Sigmoid colon (tissue), 7 donors: ENCODE results near the gene AP4M1. TPM values are rescaled to one million over a fixed set of nuclear protein-coding genes. Genes with fewer than 3 reads are reported as not detected.
"Not testable (repeated sequence)": the region's sequence is repeated elsewhere in the genome, so short reads cannot be mapped to it uniquely, and the experiment has no call there.

Experiments
- DNase-seq: peaks from one replicate; pipeline ENCODE4 v3.0.0-alpha.2; 2019
- H3K27ac ChIP-seq, 4 donors: fragments of 200-600 bp; sonication (generic); one replicate each; pipeline ENCODE4 v1.5.1; 2016 to 2019; ENCODE audit warnings: mild to moderate bottlenecking in 1 of 4
- H3K27me3 ChIP-seq, 3 donors: fragments of 200-600 bp; sonication (generic); one replicate each; pipeline ENCODE4 v1.5.1; 2019; ENCODE audit warnings: mild to moderate bottlenecking in 1 of 3
- H3K36me3 ChIP-seq, 4 donors: fragments of 200-600 bp; sonication (generic); one replicate each; pipeline ENCODE4 v1.5.1; 2016 to 2019
- H3K4me1 ChIP-seq, 4 donors: fragments of 200-600 bp; sonication (generic); one replicate each; pipeline ENCODE4 v1.5.1; 2017 to 2019
- H3K4me3 ChIP-seq, 4 donors: fragments of 200-600 bp; sonication (generic); one replicate each; pipeline ENCODE4 v1.5.1; 2017 to 2019; ENCODE audit warnings: mild to moderate bottlenecking in 2 of 4, moderate library complexity in 1 of 4
- H3K9me3 ChIP-seq, 4 donors: fragments of 200-600 bp in 3 of 4; sonication (generic) in 3 of 4; one replicate each; pipeline versions ENCODE4 v1.5.1 to v1.6.1; 2013 to 2019
- CTCF ChIP-seq, 4 experiments: fragments of 450-650 bp in 3 of 4; fragments of 200-600 bp in 1 of 4; IDR thresholded peaks; one replicate each; pipeline ENCODE4 v1.5.1; 2016 to 2019; ENCODE audit warnings: antibody characterized with exemption in 4 of 4, mild to moderate bottlenecking in 3 of 4, moderate library complexity in 2 of 4
- EP300 ChIP-seq, 4 donors: sonication (generic); formaldehyde crosslinking; IDR thresholded peaks; one replicate each; pipeline ENCODE4 v1.6.1; 2017; ENCODE audit warnings: antibody characterized with exemption in 4 of 4
- POLR2A ChIP-seq, 2 donors: fragments of 450-650 bp; IDR thresholded peaks; one replicate each; pipeline ENCODE4 v1.6.1; 2016; ENCODE audit warnings: antibody characterized with exemption in 2 of 2, mild to moderate bottlenecking in 2 of 2, moderate library complexity in 2 of 2
- POLR2AphosphoS5 ChIP-seq, 4 donors: sonication (generic); formaldehyde crosslinking; IDR thresholded peaks; one replicate each; pipeline ENCODE4 v1.6.1; 2017; ENCODE audit warnings: antibody characterized with exemption in 4 of 4
- WGBS, 2 donors: extraction: QIAGEN DNeasy Blood & Tissue Kit; methylation state at CpG; one replicate each; pipeline ENCODE4 v1.1.7; 2013; 5-methylcytosine and 5-hydroxymethylcytosine counted together
- intact Hi-C: fragments of 100-400 bp; cut with DNase I; formaldehyde crosslinking; loops from one replicate; pipeline ENCODE4 v1.15.1; 2023
- polyA plus RNA-seq, 3 donors: library from polyadenylated mRNA; stranded (reverse); fragments of 200-250 nt; gene quantifications; one replicate each; pipeline ENCODE4 v1.2.3, GENCODE V29; 2013
- total RNA-seq, 4 donors: library from RNA; depleted of rRNA; stranded (reverse); fragments of >200 nt; gene quantifications; one replicate each; pipeline ENCODE4 v1.1.0, GENCODE V29; 2016
- donor health status: healthy with polysubstance abuse.
- donor health status: Bipolar disorder and iron deficiency.
- donor health status: healthy.

Gene AP4M1
- total and polyA plus RNA-seq, 7 donors = 14.6 to 26.6 (median 18.1) TPM

- Histone ChIP-seq H3K4me3 (peak overlapping the region; percentile 64 to 88 (median 80)), H3K9me3 (no peaks in the 10 kb centered on the region), H3K4me1 (peaks cover 0 to 33% (median 21%) of the 10 kb centered on the region in 4 donors), H3K27ac (peak overlapping the region; percentile 91 to 95 (median 94)), H3K36me3 (peaks cover 0 to 12% (median 0%) of the 10 kb centered on the region in 4 donors), H3K27me3 (no peaks in the 10 kb centered on the region)
- intact Hi-C loops = loop anchor here (2.0 to 5.0 kb wide), 4 partner anchors 26 to 209 kb away; partner anchors contain the start of genes AP4M1, COPS6, MCM7 and TRIM4
- no peak for TF ChIP-seq EP300 (IDR thresholded peaks at IDR 0.05)
- no peak for TF ChIP-seq POLR2AphosphoS5 (IDR thresholded peaks at IDR 0.05)
- no peak for TF ChIP-seq CTCF (IDR thresholded peaks at IDR 0.05)
- TF ChIP-seq POLR2A (IDR thresholded peaks at IDR 0.05) = no peak
- no peak for DNase-seq
- WGBS, 2 donors = 3 to 11% methylated on average over 29 of the region's 29 CpGs
These were observed 24.9 kb downstream of the AP4M1 start for GRCh38 chr7:100126239-100126930.

- Histone ChIP-seq H3K27me3 (no peaks in the 10 kb centered on the region), H3K4me3 (peak within 1 kb of the TSS; percentile 64 to 88 (median 80)), H3K9me3 (no peaks in the 10 kb centered on the region), H3K4me1 (peaks cover 0 to 33% (median 22%) of the 10 kb centered on the region in 4 donors), H3K27ac (peak within 1 kb of the TSS; percentile 91 to 95 (median 94)), H3K36me3 (peaks cover 0 to 12% (median 0%) of the 10 kb centered on the region in 4 donors)
- 0% methylated on average over 85 of the region's 85 CpGs for WGBS, 2 donors
- intact Hi-C loops = loop anchor here (2.0 to 5.0 kb wide), 4 partner anchors 26 to 210 kb away; partner anchors contain the start of genes AP4M1, COPS6, MCM7 and TRIM4
- DNase-seq = peak; percentile 94
- TF ChIP-seq EP300 (IDR thresholded peaks at IDR 0.05) (no peak), POLR2AphosphoS5 (IDR thresholded peaks at IDR 0.05) (peak; percentile 44 to 91 (median 76)), POLR2A (IDR thresholded peaks at IDR 0.05) (peak; percentile 13 to 81), CTCF (IDR thresholded peaks at IDR 0.05) (no peak)
These were observed 25.8 kb downstream of the AP4M1 start, which contains the start of gene MBLAC1 for GRCh38 chr7:100126931-100127865. TSS of gene MBLAC1 (plus strand) at chr7:100126967. CDS start at chr7:100127396, 429 bp downstream.

- no peak for TF ChIP-seq CTCF (IDR thresholded peaks at IDR 0.05)
- TF ChIP-seq POLR2A (IDR thresholded peaks at IDR 0.05) = no peak
- TF ChIP-seq POLR2AphosphoS5 (IDR thresholded peaks at IDR 0.05) = no peak
- no peak for TF ChIP-seq EP300 (IDR thresholded peaks at IDR 0.05)
- Histone ChIP-seq H3K9me3 (no peaks in the 10 kb centered on the region), H3K4me1 (peaks cover 0 to 33% (median 24%) of the 10 kb centered on the region in 4 donors), H3K4me3 (peak overlapping the region; percentile 64 to 88 (median 80)), H3K27me3 (no peaks in the 10 kb centered on the region), H3K27ac (peak overlapping the region; percentile 91 to 95 (median 94)), H3K36me3 (peaks cover 0 to 7% (median 0%) of the 10 kb centered on the region in 4 donors)
- WGBS, 2 donors = 2 to 5% methylated on average over 37 of the region's 37 CpGs
- DNase-seq = no peak
- intact Hi-C loops = loop anchor here (2.0 to 5.0 kb wide), 4 partner anchors 27 to 211 kb away; partner anchors contain the start of genes AP4M1, COPS6, MCM7 and TRIM4
These were observed 26.6 kb downstream of the AP4M1 start for GRCh38 chr7:100127866-100128636.

GRCh38 chr7:100128637-100128963, 27.2 kb downstream of the AP4M1 start:
- no peak overlapping the region for H3K4me3 ChIP-seq
- no peak for DNase-seq
- peaks cover 0 to 4% (median 0%) of the 10 kb centered on the region in 4 donors for H3K36me3 ChIP-seq
- H3K4me1 ChIP-seq = peaks cover 0 to 33% (median 24%) of the 10 kb centered on the region in 4 donors
- intact Hi-C loops = loop anchor here (5.0 kb wide), 2 partner anchors 136 to 211 kb away; partner anchors contain the start of gene TRIM4
- no peak for TF ChIP-seq CTCF (IDR thresholded peaks at IDR 0.05)
- TF ChIP-seq EP300 (IDR thresholded peaks at IDR 0.05) = no peak
- no peak for TF ChIP-seq POLR2AphosphoS5 (IDR thresholded peaks at IDR 0.05)
- no peak for TF ChIP-seq POLR2A (IDR thresholded peaks at IDR 0.05)
- H3K27ac ChIP-seq = peak overlapping the region in 3 of 4 donors; percentile 93 to 95 (median 94)
- no peaks in the 10 kb centered on the region for H3K9me3 ChIP-seq
- 39 to 56% methylated on average over 1 of the region's 1 CpG for WGBS, 2 donors
- no peaks in the 10 kb centered on the region for H3K27me3 ChIP-seq

- H3K4me3 ChIP-seq, H3K27ac ChIP-seq, H3K9me3 ChIP-seq, intact Hi-C loops, DNase-seq, H3K36me3 ChIP-seq, H3K27me3 ChIP-seq: not testable (repeated sequence)
- peaks cover 0 to 33% (median 24%) of the 10 kb centered on the region in 4 donors for H3K4me1 ChIP-seq
- 94 to 98% methylated on average over 1 of the region's 1 CpG for WGBS, 2 donors
These were observed 28.8 kb downstream of the AP4M1 start for GRCh38 chr7:100130220-100130607.
